ENCODE data around the gene SCAPER. TPM values are rescaled to one million over a fixed set of nuclear protein-coding genes. Genes with fewer than 3 reads are reported as not detected.

The SCAPER gene
- polyA plus RNA-seq, 2 of the 4 experiments (the other 2 are of a cell fraction), result 4.9 to 5.5 TPM

GRCh38 chr15:76553102-76553501 lies 352.0 kb downstream of the SCAPER start:
- 81% methylated on average over 5 of the region's 5 CpGs for WGBS (ENCODE audit: missing lambda C conversion rate)
- Histone ChIP-seq H3K27ac (no peak overlapping the region), H3K4me1 (no peaks in the 10 kb centered on the region), H3K4me2 (no peak overlapping the region), H3K9me3 (no peaks in the 10 kb centered on the region), H3K4me3 (no peak overlapping the region)
- TF ChIP-seq, protein P1, sequence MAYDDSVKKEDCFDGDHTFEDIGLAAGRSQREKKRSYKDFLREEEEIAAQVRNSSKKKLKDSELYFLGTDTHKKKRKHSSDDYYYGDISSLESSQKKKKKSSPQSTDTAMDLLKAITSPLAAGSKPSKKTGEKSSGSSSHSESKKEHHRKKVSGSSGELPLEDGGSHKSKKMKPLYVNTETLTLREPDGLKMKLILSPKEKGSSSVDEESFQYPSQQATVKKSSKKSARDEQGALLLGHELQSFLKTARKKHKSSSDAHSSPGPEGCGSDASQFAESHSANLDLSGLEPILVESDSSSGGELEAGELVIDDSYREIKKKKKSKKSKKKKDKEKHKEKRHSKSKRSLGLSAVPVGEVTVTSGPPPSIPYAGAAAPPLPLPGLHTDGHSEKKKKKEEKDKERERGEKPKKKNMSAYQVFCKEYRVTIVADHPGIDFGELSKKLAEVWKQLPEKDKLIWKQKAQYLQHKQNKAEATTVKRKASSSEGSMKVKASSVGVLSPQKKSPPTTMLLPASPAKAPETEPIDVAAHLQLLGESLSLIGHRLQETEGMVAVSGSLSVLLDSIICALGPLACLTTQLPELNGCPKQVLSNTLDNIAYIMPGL (CRISPR knock-in tag; IDR thresholded peaks at IDR 0.05; ENCODE audit: borderline replicate concordance), result no peak
- TF ChIP-seq FOSL2 (IDR thresholded peaks at IDR 0.05) (no peak), FOSL2 (CRISPR knock-in tag; IDR thresholded peaks at IDR 0.05) (no peak), RFX5 (IDR thresholded peaks at IDR 0.05) (no peak), NFE2L2 (conservative IDR thresholded peaks at IDR 0.05; ENCODE audit: low read length) (no peak), RCOR1 (IDR thresholded peaks at IDR 0.05; ENCODE audit: low read depth, low read length) (no peak), ATOH8 (CRISPR knock-in tag; IDR thresholded peaks at IDR 0.05; ENCODE audit: low read depth) (no peak), KDM1A (IDR thresholded peaks at IDR 0.05; ENCODE audit: low read depth) (no peak), ESRRA (IDR thresholded peaks at IDR 0.05; ENCODE audit: borderline replicate concordance, low read length) (no peak), MAX (IDR thresholded peaks at IDR 0.05) (no peak)
- TF ChIP-seq, protein P2, sequence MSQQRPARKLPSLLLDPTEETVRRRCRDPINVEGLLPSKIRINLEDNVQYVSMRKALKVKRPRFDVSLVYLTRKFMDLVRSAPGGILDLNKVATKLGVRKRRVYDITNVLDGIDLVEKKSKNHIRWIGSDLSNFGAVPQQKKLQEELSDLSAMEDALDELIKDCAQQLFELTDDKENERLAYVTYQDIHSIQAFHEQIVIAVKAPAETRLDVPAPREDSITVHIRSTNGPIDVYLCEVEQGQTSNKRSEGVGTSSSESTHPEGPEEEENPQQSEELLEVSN (IDR thresholded peaks at IDR 0.05; ENCODE audit: borderline replicate concordance, low read depth), result no peak
- FAIRE-seq, result no peak
- CTCF ChIA-PET, result interaction anchor here (1.4 kb wide), 1 partner anchor 11 kb away, joined by 5 read pairs; no protein-coding TSS in a partner anchor
- POLR2A ChIA-PET, result no interaction called here
- ATAC-seq, result no peak
- DNase-seq (ENCODE audit: low read depth in 1 of 2, low spot score in 1 of 2), result no peak

DNA sequence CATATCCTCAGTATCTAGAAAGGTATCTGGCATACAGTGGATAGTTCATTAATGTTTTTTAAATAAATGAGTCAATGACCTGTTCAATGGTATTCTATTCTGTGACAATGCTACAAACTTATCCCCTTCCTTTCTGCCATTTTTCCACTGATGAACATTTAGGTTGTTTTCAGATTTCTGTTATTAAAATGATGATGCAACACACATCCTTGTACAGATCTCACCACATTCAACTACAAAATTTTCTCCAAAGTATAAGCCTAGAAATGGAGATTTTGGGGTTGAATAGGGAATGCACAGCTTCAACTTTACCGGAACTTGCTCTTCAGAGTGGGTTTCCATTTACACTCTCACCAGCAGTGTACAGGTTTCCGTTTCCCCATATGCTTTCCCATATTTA lies 358.3 kb downstream of the SCAPER start:
- peak; percentile 77 for FAIRE-seq
- H3K9me3 ChIP-seq, result no peaks in the 10 kb centered on the region
- H3K4me1 ChIP-seq, result no peaks in the 10 kb centered on the region
- no peak for ATAC-seq
- POLR2A ChIA-PET, result no interaction called here
- H3K4me3 ChIP-seq, result no peak overlapping the region
- 88% methylated on average over 2 of the region's 2 CpGs for WGBS (ENCODE audit: missing lambda C conversion rate)
- H3K4me2 ChIP-seq, result no peak overlapping the region
- CTCF ChIA-PET, result no interaction called here
- DNase-seq (ENCODE audit: low read depth in 1 of 2, low spot score in 1 of 2), result no peak
- H3K27ac ChIP-seq, result no peak overlapping the region
- TF ChIP-seq POLR2A (IDR thresholded peaks at IDR 0.05; ENCODE audit: low read length) (no peak), KDM5A (IDR thresholded peaks at IDR 0.05) (no peak), RCOR1 (IDR thresholded peaks at IDR 0.05; ENCODE audit: low read depth, low read length) (no peak), ZC3H11A (IDR thresholded peaks at IDR 0.05) (no peak), FOSL2 (IDR thresholded peaks at IDR 0.05) (no peak), FOSL2 (CRISPR knock-in tag; IDR thresholded peaks at IDR 0.05) (no peak), REST (IDR thresholded peaks at IDR 0.05) (no peak), CHD4 (IDR thresholded peaks at IDR 0.05; ENCODE audit: borderline replicate concordance) (no peak), ATOH8 (CRISPR knock-in tag; IDR thresholded peaks at IDR 0.05; ENCODE audit: low read depth) (no peak), NFE2L2 (conservative IDR thresholded peaks at IDR 0.05; ENCODE audit: low read length) (no peak), ZSCAN20 (CRISPR knock-in tag; IDR thresholded peaks at IDR 0.05) (no peak), PHF8 (IDR thresholded peaks at IDR 0.05; ENCODE audit: borderline replicate concordance, low read depth) (no peak), FOXS1 (CRISPR knock-in tag; IDR thresholded peaks at IDR 0.05) (no peak), KDM1A (IDR thresholded peaks at IDR 0.05; ENCODE audit: low read depth) (no peak), GATA3 (IDR thresholded peaks at IDR 0.05; ENCODE audit: borderline replicate concordance) (no peak), HOXB13 (CRISPR knock-in tag; IDR thresholded peaks at IDR 0.05; ENCODE audit: low read depth) (no peak), ZNF302 (CRISPR knock-in tag; IDR thresholded peaks at IDR 0.05) (no peak), HES2 (IDR thresholded peaks at IDR 0.05) (no peak)
- TF ChIP-seq, protein P1 (CRISPR knock-in tag; IDR thresholded peaks at IDR 0.05; ENCODE audit: borderline replicate concordance), result no peak
- TF ChIP-seq, protein P3, sequence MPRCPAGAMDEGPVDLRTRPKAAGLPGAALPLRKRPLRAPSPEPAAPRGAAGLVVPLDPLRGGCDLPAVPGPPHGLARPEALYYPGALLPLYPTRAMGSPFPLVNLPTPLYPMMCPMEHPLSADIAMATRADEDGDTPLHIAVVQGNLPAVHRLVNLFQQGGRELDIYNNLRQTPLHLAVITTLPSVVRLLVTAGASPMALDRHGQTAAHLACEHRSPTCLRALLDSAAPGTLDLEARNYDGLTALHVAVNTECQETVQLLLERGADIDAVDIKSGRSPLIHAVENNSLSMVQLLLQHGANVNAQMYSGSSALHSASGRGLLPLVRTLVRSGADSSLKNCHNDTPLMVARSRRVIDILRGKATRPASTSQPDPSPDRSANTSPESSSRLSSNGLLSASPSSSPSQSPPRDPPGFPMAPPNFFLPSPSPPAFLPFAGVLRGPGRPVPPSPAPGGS (IDR thresholded peaks at IDR 0.05), result no peak

Measured in A549 (cell line).